Peyer's patch (tissue), 4 donors: ENCODE data around the gene LANCL3. TPM values are rescaled to one million over a fixed set of nuclear protein-coding genes. Genes with fewer than 3 reads are reported as not detected.
"Not testable (repeated sequence)": the region's sequence is repeated elsewhere in the genome, so short reads cannot be mapped to it uniquely, and the experiment has no call there.

Source experiments
- DNase-seq, 3 donors: peaks; one replicate each; pipeline ENCODE4 v3.0.0-alpha.2; 2017 to 2019
- H3K27ac ChIP-seq, 4 donors: fragments of 200-600 bp; sonication (generic); one replicate each; pipeline ENCODE4 v1.5.1; 2016 to 2019
- H3K27me3 ChIP-seq, 2 donors: fragments of 200-600 bp; sonication (generic); one replicate each; pipeline ENCODE4 v1.5.1; 2019
- H3K36me3 ChIP-seq, 3 donors: fragments of 200-600 bp; sonication (generic); one replicate each; pipeline ENCODE4 v1.5.1; 2016 to 2019
- H3K4me1 ChIP-seq, 4 donors: fragments of 200-600 bp; sonication (generic); one replicate each; pipeline ENCODE4 v1.5.1; 2016 to 2019
- H3K4me3 ChIP-seq, 4 donors: fragments of 200-600 bp; sonication (generic); 1 replicate in 3 of 4; 2 replicates in 1 of 4; pipeline ENCODE4 v1.5.1; 2016 to 2019; ENCODE audit warnings: mild to moderate bottlenecking in 1 of 4
- H3K9me3 ChIP-seq, 4 donors: fragments of 200-600 bp; sonication (generic); one replicate each; pipeline ENCODE4 v1.5.1; 2016 to 2019; ENCODE audit warnings: mild to moderate bottlenecking in 1 of 4
- POLR2A ChIP-seq, 2 donors: fragments of 450-650 bp; IDR thresholded peaks; one replicate each; pipeline ENCODE4 v1.5.1; 2017; ENCODE audit warnings: antibody characterized with exemption in 2 of 2, mild to moderate bottlenecking in 2 of 2, moderate library complexity in 2 of 2
- total RNA-seq, 4 donors: library from RNA; depleted of rRNA; stranded (reverse); fragments of >200 nt; gene quantifications; one replicate each; pipeline ENCODE4 v1.1.0, GENCODE V29; 2016
- TF ChIP-seq, protein P1 (sequence below), 6 experiments: fragments of 450-650 bp in 4 of 6; fragments of 200-600 bp in 2 of 6; sonication (generic) in 1 of 6; IDR thresholded peaks; one replicate each; pipeline ENCODE4 v1.5.1; 2017 to 2019; ENCODE audit warnings: antibody characterized with exemption in 6 of 6, mild to moderate bottlenecking in 3 of 6, moderate library complexity in 1 of 6

The LANCL3 gene
- 1 to 10 TPM in 1 of 4 donors, under 1 TPM in 2, not detected in 1; 0.28 to 3.4 (median 0.88) TPM for total RNA-seq

DNA sequence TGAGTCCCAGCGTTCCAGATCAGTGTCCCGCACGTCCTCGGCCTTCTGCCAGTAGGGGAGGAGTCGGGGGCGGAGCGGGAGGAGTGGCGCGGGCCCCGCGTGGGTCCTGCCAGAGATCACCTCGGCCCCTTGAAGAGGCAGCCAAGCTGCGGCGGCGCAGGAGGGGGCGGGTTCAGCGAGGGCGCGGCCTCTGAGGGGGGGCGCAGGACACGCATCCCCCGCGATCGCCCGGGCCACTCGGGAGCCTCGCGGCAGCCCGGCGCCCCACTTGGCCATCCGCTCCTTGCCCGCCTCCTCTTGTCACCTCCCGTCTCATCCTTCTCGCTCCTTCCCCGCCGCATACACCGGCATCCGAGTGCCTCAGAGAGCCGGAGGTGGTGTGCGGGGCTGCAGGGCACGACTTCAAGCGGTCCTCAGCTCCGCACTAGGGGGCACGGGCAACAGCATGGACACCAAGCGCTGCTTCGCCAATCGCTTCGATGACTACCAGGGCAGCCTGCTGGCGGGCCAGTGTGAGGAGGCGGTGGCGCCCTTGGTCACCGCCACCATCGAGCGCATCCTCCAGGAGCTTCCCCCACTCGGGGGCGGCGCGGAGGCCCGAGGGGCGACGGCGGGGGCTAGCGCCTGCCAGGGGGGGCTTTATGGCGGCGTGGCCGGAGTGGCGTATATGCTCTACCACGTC, at the start of gene LANCL3:
TSS of gene LANCL3 (plus strand) at position 236 of the 682 bp plus-strand sequence. CDS start at position 446, 210 bp downstream.
- H3K9me3 ChIP-seq, H3K4me1 ChIP-seq, H3K36me3 ChIP-seq, H3K27me3 ChIP-seq: not testable (repeated sequence)
- Histone ChIP-seq H3K27ac (peak within 1 kb of the TSS in 1 of 4 donors; percentile 25), H3K4me3 (peak within 1 kb of the TSS in 3 of 4 donors; percentile 20 to 52 (median 47))
- peak in 2 of 3 donors; percentile 64 to 72 for DNase-seq

GRCh38 chrX:37523673-37524072, 47.8 kb upstream of the LANCL3 start:
- H3K27me3 ChIP-seq, DNase-seq, H3K36me3 ChIP-seq, H3K27ac ChIP-seq, H3K4me1 ChIP-seq, H3K4me3 ChIP-seq, H3K9me3 ChIP-seq: not testable (repeated sequence)

DNA sequence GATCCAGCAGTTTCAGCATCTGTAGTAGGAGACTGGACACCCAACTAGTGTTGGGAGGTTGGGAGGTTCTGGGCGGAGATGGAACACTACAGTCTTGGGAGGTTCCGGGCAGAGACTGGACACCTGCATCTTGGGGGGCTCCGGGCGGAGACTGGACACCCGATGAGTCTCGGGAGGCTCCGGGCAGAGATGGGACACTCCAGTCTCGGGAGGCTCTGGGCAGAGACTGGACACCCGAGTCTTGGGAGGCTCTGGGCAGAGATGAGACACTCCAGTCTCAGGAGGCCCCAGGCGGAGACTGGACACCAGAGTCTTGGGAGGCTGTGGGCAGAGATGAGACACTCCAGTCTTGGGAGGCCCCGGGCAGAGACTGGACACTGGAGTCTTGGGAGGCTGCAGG, 29.5 kb upstream of the LANCL3 start:
- H3K4me1 ChIP-seq = no peaks in the 10 kb centered on the region
- TF ChIP-seq, protein P1, sequence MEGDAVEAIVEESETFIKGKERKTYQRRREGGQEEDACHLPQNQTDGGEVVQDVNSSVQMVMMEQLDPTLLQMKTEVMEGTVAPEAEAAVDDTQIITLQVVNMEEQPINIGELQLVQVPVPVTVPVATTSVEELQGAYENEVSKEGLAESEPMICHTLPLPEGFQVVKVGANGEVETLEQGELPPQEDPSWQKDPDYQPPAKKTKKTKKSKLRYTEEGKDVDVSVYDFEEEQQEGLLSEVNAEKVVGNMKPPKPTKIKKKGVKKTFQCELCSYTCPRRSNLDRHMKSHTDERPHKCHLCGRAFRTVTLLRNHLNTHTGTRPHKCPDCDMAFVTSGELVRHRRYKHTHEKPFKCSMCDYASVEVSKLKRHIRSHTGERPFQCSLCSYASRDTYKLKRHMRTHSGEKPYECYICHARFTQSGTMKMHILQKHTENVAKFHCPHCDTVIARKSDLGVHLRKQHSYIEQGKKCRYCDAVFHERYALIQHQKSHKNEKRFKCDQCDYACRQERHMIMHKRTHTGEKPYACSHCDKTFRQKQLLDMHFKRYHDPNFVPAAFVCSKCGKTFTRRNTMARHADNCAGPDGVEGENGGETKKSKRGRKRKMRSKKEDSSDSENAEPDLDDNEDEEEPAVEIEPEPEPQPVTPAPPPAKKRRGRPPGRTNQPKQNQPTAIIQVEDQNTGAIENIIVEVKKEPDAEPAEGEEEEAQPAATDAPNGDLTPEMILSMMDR (IDR thresholded peaks at IDR 0.05) = no peak
- TF ChIP-seq POLR2A (IDR thresholded peaks at IDR 0.05) = no peak
- H3K9me3 ChIP-seq = no peaks in the 10 kb centered on the region
- H3K36me3 ChIP-seq = no peaks in the 10 kb centered on the region
- no peaks in the 10 kb centered on the region for H3K27me3 ChIP-seq
- no peak for DNase-seq
- H3K27ac ChIP-seq = no peak overlapping the region
- no peak overlapping the region for H3K4me3 ChIP-seq

- H3K27ac ChIP-seq = no peak overlapping the region
- no peaks in the 10 kb centered on the region for H3K36me3 ChIP-seq
- DNase-seq = no peak
- no peaks in the 10 kb centered on the region for H3K9me3 ChIP-seq
- TF ChIP-seq POLR2A (IDR thresholded peaks at IDR 0.05) = no peak
- TF ChIP-seq, protein P1 (IDR thresholded peaks at IDR 0.05) = no peak
- H3K4me1 ChIP-seq = no peaks in the 10 kb centered on the region
- no peaks in the 10 kb centered on the region for H3K27me3 ChIP-seq
- H3K4me3 ChIP-seq = no peak overlapping the region
These were observed 28.7 kb upstream of the LANCL3 start for GRCh38 chrX:37542791-37543190.

- H3K9me3 ChIP-seq = no peaks in the 10 kb centered on the region
- no peak overlapping the region for H3K4me3 ChIP-seq
- H3K36me3 ChIP-seq = no peaks in the 10 kb centered on the region
- no peak overlapping the region for H3K27ac ChIP-seq
- H3K4me1 ChIP-seq = no peaks in the 10 kb centered on the region
- no peaks in the 10 kb centered on the region for H3K27me3 ChIP-seq
- DNase-seq = no peak
- TF ChIP-seq, protein P1 (IDR thresholded peaks at IDR 0.05) = no peak
- TF ChIP-seq POLR2A (IDR thresholded peaks at IDR 0.05) = no peak
These were observed 28.1 kb upstream of the LANCL3 start for GRCh38 chrX:37543324-37543723.

DNA sequence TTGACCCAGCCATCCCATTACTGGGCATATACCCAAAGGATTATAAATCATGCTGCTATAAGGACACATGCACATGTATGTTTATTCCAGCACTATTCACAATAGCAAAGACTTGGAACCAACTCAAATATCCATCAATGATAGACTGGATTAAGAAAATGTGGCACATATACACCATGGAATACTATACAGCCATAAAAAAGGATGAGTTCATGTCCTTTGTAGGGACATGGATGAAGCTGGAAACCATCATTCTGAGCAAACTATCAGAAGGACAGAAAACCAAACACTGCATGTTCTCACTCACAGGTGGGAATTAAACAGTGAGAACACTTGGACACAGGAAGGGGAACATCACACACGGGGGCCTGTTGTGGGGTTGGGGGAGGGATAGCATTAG, 26.9 kb upstream of the LANCL3 start:
- DNase-seq, H3K36me3 ChIP-seq, H3K4me1 ChIP-seq: not testable (repeated sequence)

DNA sequence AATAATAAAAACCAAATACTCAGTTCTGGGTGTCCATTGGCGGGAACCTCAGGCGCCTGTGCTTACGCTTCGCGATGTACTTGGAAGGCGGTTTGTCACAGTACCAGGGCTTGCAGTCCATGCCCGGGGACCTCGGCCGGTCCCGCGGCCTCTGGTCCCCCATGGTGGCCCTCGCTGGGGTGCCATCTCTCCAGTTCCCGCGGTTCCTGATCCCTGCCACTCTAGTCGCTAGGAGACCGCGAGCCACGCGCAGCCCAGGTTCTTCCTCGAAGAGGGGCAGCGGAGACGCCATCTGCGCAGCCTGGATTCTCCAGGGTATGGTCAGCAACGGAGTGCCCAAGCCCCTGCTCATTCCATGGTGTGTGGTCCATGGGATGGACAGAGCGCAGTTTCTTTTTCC, 26.4 kb upstream of the LANCL3 start:
- no peak for DNase-seq
- TF ChIP-seq, protein P1 (IDR thresholded peaks at IDR 0.05) = no peak
- TF ChIP-seq POLR2A (IDR thresholded peaks at IDR 0.05) = no peak
- no peak overlapping the region for H3K27ac ChIP-seq
- no peaks in the 10 kb centered on the region for H3K27me3 ChIP-seq
- H3K9me3 ChIP-seq = no peaks in the 10 kb centered on the region
- no peaks in the 10 kb centered on the region for H3K36me3 ChIP-seq
- H3K4me3 ChIP-seq = no peak overlapping the region
- H3K4me1 ChIP-seq = no peaks in the 10 kb centered on the region

More for the DNA sequence above, 26.9 kb upstream of the LANCL3 start:
- not testable (repeated sequence) for H3K27ac ChIP-seq, H3K9me3 ChIP-seq, H3K27me3 ChIP-seq, H3K4me3 ChIP-seq

GRCh38 chrX:37549619-37550018, 21.8 kb upstream of the LANCL3 start:
- H3K27me3 ChIP-seq, H3K4me3 ChIP-seq, H3K4me1 ChIP-seq, H3K9me3 ChIP-seq, H3K27ac ChIP-seq, DNase-seq, H3K36me3 ChIP-seq: not testable (repeated sequence)
